ENCODE measurements around the gene PLAGL2.
"Not testable (repeated sequence)": the region's sequence is repeated elsewhere in the genome, so short reads cannot be mapped to it uniquely, and the experiment has no call there.

Gene PLAGL2

GRCh38 chr20:32179515-32179914, 28.0 kb downstream of the PLAGL2 start:
- DNase-seq: no peak

- not testable (repeated sequence) for DNase-seq
Observed at GRCh38 chr20:32177696-32178095, 29.8 kb downstream of the PLAGL2 start.

- DNase-seq: no peak
Observed at GRCh38 chr20:32168184-32168910, 39.2 kb downstream of the PLAGL2 start.

GRCh38 chr20:32167552-32167951, 40.0 kb downstream of the PLAGL2 start:
- DNase-seq: no peak

- DNase-seq: no peak
Observed at GRCh38 chr20:32165836-32166545, 41.6 kb downstream of the PLAGL2 start.

- no peak for DNase-seq
Observed at GRCh38 chr20:32164984-32165735, 42.4 kb downstream of the PLAGL2 start.

- no peak for DNase-seq
Observed at GRCh38 chr20:32163951-32164350, 43.6 kb downstream of the PLAGL2 start.

- DNase-seq: no peak
Observed at GRCh38 chr20:32162351-32162750, 45.2 kb downstream of the PLAGL2 start.

- DNase-seq: no peak
Observed at GRCh38 chr20:32160341-32160740, 47.2 kb downstream of the PLAGL2 start.

GRCh38 chr20:32159766-32160221, 47.7 kb downstream of the PLAGL2 start:
- no peak for DNase-seq

- DNase-seq: no peak
Observed at GRCh38 chr20:32158943-32159660, 48.4 kb downstream of the PLAGL2 start.

- DNase-seq: no peak
Observed at GRCh38 chr20:32158351-32158750, 49.2 kb downstream of the PLAGL2 start.

- no peak for DNase-seq
Observed at GRCh38 chr20:32157611-32158010, 49.9 kb downstream of the PLAGL2 start.

- DNase-seq: peak; percentile 94 to 96
Observed at GRCh38 chr20:32155017-32155981, 52.2 kb downstream of the PLAGL2 start.

GRCh38 chr20:32153771-32154170, 53.8 kb downstream of the PLAGL2 start:
- no peak for DNase-seq

- DNase-seq: no peak
Observed at GRCh38 chr20:32153156-32153665, 54.3 kb downstream of the PLAGL2 start.

- DNase-seq: no peak
Observed at GRCh38 chr20:32152421-32153155, 55.0 kb downstream of the PLAGL2 start.

GRCh38 chr20:32150291-32150848, 57.2 kb downstream of the PLAGL2 start:
- DNase-seq: no peak

GRCh38 chr20:32149566-32150170, 57.9 kb downstream of the PLAGL2 start:
- DNase-seq: no peak
